ENCODE results near the gene PPIL6. TPM values are rescaled to one million over a fixed set of nuclear protein-coding genes. Genes with fewer than 3 reads are reported as not detected.

The PPIL6 gene
- polyA plus RNA-seq, 1 donor (not counting 4 experiments of a cell fraction or from before 2014, with no cell fraction given), result 1.4 TPM

DNA sequence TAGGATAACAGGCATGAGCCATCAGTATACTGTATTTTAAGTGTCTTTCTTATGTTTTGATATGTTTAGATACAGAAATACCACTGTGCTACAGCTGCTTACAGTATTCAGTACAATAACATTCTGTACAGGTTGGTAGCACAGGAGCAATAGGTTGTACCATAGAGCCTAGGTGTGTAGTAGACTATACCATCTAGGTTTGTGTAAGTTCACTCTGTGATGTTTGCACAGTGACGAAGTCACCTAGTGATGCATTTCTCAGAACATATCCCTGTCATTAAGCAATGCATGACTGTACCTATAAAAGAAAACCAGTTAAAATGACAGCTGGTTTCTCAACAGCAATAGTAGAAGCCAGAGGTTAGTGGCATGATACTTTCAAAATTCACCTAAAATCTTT lies 45.6 kb upstream of the PPIL6 start:
- Histone ChIP-seq H3K9me3 (ENCODE audit: control insufficient read depth, low read depth, low read length) (no peaks in the 10 kb centered on the region), H3K36me3 (ENCODE audit: control insufficient read depth in 2 of 2, extremely low read depth in 1 of 2, insufficient read depth in 2 of 2, low read length in 2 of 2) (peaks cover 0 to 7% of the 10 kb centered on the region in 2 experiments), H3K9ac (ENCODE audit: control insufficient read depth, extremely low read depth, insufficient read depth, low read length) (no peak overlapping the region), H3K4me3 (ENCODE audit: control insufficient read depth in 2 of 3, extremely low read depth in 1 of 3, insufficient read depth in 2 of 3, low read depth in 1 of 3, low read length in 3 of 3) (no peak overlapping the region), H3K27ac (ENCODE audit: control insufficient read depth, insufficient read depth, low read length) (no peak overlapping the region), H3K27me3 (ENCODE audit: control insufficient read depth, extremely low read depth, insufficient read depth, low read length) (no peaks in the 10 kb centered on the region), H3K9me1 (ENCODE audit: control insufficient read depth, extremely low read depth, insufficient read depth, low read length) (no peaks in the 10 kb centered on the region), H3K4me2 (ENCODE audit: control insufficient read depth, extremely low read depth, insufficient read depth, low read depth, low read length) (no peak overlapping the region), H3K4me1 (ENCODE audit: control insufficient read depth, extremely low read depth, insufficient read depth, low read length) (peaks cover 6% of the 10 kb centered on the region), H4K20me1 (ENCODE audit: control insufficient read depth, extremely low read depth, insufficient read depth, low read length) (no peaks in the 10 kb centered on the region), H2AFZ (ENCODE audit: control insufficient read depth, low read length) (no peak overlapping the region), H3K79me2 (ENCODE audit: control insufficient read depth, insufficient read depth, low read length) (peaks cover 11% of the 10 kb centered on the region)
- dilution Hi-C loops (cut with MboI; ENCODE audit: extremely low pct_ligation_motif_present, low sequenced_read_pairs), result no loop called here
- no peak for TF ChIP-seq EZH2 (IDR thresholded peaks at IDR 0.05; ENCODE audit: low read length)
- TF ChIP-seq, protein P1, sequence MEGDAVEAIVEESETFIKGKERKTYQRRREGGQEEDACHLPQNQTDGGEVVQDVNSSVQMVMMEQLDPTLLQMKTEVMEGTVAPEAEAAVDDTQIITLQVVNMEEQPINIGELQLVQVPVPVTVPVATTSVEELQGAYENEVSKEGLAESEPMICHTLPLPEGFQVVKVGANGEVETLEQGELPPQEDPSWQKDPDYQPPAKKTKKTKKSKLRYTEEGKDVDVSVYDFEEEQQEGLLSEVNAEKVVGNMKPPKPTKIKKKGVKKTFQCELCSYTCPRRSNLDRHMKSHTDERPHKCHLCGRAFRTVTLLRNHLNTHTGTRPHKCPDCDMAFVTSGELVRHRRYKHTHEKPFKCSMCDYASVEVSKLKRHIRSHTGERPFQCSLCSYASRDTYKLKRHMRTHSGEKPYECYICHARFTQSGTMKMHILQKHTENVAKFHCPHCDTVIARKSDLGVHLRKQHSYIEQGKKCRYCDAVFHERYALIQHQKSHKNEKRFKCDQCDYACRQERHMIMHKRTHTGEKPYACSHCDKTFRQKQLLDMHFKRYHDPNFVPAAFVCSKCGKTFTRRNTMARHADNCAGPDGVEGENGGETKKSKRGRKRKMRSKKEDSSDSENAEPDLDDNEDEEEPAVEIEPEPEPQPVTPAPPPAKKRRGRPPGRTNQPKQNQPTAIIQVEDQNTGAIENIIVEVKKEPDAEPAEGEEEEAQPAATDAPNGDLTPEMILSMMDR (optimal IDR thresholded peaks at IDR 0.05 in 1 of 3, IDR thresholded peaks at IDR 0.05 in 1 of 3, conservative IDR thresholded peaks at IDR 0.05 in 1 of 3; ENCODE audit: extremely low read depth in 1 of 3, insufficient read depth in 2 of 3, low read length in 3 of 3), result no peak
- no peak for DNase-seq (ENCODE audit: low read depth, low spot score)
- no peak for FAIRE-seq

DNA sequence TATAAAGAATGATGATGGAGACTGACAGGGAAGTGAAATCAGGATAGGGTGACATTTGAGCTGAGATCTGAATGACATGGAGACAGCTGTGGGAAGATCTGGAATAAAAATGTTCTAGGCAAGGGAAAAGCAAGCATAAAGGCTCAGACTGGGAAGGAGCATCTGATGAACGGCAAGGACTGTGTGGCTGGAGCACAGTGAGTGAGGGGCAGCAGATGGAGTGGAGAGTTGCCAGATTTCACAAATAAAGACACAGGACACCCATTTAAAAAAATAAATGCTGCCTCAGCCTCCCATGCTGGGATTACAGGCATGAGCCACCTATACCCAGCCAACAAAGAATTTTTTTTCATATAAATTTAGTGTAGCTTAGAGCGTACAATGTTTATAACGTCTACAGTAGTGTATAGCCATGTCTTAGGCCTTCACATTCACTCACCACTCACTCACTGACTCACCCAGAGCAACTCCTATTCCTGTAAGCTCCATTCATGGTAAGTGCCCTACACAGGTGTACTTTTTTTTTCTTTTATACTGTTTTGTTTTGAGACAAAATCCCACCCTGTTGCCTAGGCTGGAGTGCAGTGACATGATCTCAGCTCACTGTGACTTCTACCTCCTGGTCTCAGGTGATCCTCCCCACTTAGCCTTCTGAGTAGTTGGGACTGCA lies 45.0 kb upstream of the PPIL6 start:
- Histone ChIP-seq H3K9ac (ENCODE audit: control insufficient read depth, extremely low read depth, insufficient read depth, low read length) (no peak overlapping the region), H3K9me1 (ENCODE audit: control insufficient read depth, extremely low read depth, insufficient read depth, low read length) (no peaks in the 10 kb centered on the region), H3K4me1 (ENCODE audit: control insufficient read depth, extremely low read depth, insufficient read depth, low read length) (peaks cover 13% of the 10 kb centered on the region), H3K27ac (ENCODE audit: control insufficient read depth, insufficient read depth, low read length) (no peak overlapping the region), H3K9me3 (ENCODE audit: control insufficient read depth, low read depth, low read length) (no peaks in the 10 kb centered on the region), H4K20me1 (ENCODE audit: control insufficient read depth, extremely low read depth, insufficient read depth, low read length) (no peaks in the 10 kb centered on the region), H3K4me3 (ENCODE audit: control insufficient read depth in 2 of 3, extremely low read depth in 1 of 3, insufficient read depth in 2 of 3, low read depth in 1 of 3, low read length in 3 of 3) (no peak overlapping the region), H3K4me2 (ENCODE audit: control insufficient read depth, extremely low read depth, insufficient read depth, low read depth, low read length) (no peak overlapping the region), H3K36me3 (ENCODE audit: control insufficient read depth in 2 of 2, extremely low read depth in 1 of 2, insufficient read depth in 2 of 2, low read length in 2 of 2) (peaks cover 2 to 13% of the 10 kb centered on the region in 2 experiments), H3K27me3 (ENCODE audit: control insufficient read depth, extremely low read depth, insufficient read depth, low read length) (no peaks in the 10 kb centered on the region), H3K79me2 (ENCODE audit: control insufficient read depth, insufficient read depth, low read length) (peaks cover 18% of the 10 kb centered on the region), H2AFZ (ENCODE audit: control insufficient read depth, low read length) (no peak overlapping the region)
- dilution Hi-C loops (cut with MboI; ENCODE audit: extremely low pct_ligation_motif_present, low sequenced_read_pairs), result no loop called here
- no peak for DNase-seq (ENCODE audit: low read depth, low spot score)
- FAIRE-seq, result no peak
- TF ChIP-seq EZH2 (IDR thresholded peaks at IDR 0.05; ENCODE audit: low read length), result no peak

DNA sequence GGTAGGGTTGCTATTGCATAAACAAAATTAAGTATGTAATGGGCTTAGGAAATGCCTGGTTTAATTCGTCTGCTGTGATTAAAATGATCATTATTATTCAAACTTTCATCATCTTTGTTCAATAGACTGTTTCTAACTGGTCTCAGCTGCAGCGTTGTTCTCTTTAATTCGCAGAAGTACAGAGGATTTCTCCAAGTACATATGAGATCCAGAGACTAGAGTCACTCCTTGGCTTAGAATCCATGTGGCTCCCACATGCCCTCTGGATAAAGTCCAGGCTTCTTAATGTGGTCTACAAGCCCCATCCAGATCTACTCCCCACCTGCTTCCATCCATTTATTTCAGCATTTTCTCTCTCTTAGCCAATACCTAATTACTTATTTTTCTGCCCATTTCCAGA lies 43.7 kb upstream of the PPIL6 start:
- Histone ChIP-seq H3K36me3 (ENCODE audit: control insufficient read depth in 2 of 2, extremely low read depth in 1 of 2, insufficient read depth in 2 of 2, low read length in 2 of 2) (peaks cover 2 to 16% of the 10 kb centered on the region in 2 experiments), H3K9me3 (ENCODE audit: control insufficient read depth, low read depth, low read length) (no peaks in the 10 kb centered on the region), H3K4me1 (ENCODE audit: control insufficient read depth, extremely low read depth, insufficient read depth, low read length) (peaks cover 21% of the 10 kb centered on the region), H3K9ac (ENCODE audit: control insufficient read depth, extremely low read depth, insufficient read depth, low read length) (no peak overlapping the region), H3K27me3 (ENCODE audit: control insufficient read depth, extremely low read depth, insufficient read depth, low read length) (no peaks in the 10 kb centered on the region), H4K20me1 (ENCODE audit: control insufficient read depth, extremely low read depth, insufficient read depth, low read length) (no peaks in the 10 kb centered on the region), H3K9me1 (ENCODE audit: control insufficient read depth, extremely low read depth, insufficient read depth, low read length) (no peaks in the 10 kb centered on the region), H3K4me3 (ENCODE audit: control insufficient read depth in 2 of 3, extremely low read depth in 1 of 3, insufficient read depth in 2 of 3, low read depth in 1 of 3, low read length in 3 of 3) (peak overlapping the region in 1 of 3 experiments; percentile 58), H3K27ac (ENCODE audit: control insufficient read depth, insufficient read depth, low read length) (no peak overlapping the region), H3K4me2 (ENCODE audit: control insufficient read depth, extremely low read depth, insufficient read depth, low read depth, low read length) (peak overlapping the region; percentile 75), H2AFZ (ENCODE audit: control insufficient read depth, low read length) (no peak overlapping the region), H3K79me2 (ENCODE audit: control insufficient read depth, insufficient read depth, low read length) (peaks cover 28% of the 10 kb centered on the region)
- no peak for DNase-seq (ENCODE audit: low read depth, low spot score)
- FAIRE-seq, result no peak
- dilution Hi-C loops (cut with MboI; ENCODE audit: extremely low pct_ligation_motif_present, low sequenced_read_pairs), result no loop called here
- no peak for TF ChIP-seq EZH2 (IDR thresholded peaks at IDR 0.05; ENCODE audit: low read length)
